Retinal pigment epithelial cell (primary cell): Measurements from ENCODE around the gene PLA2G1B.

ENCODE experiments used
- DNase-seq: peaks from one replicate; pipeline ENCODE4 v3.0.0-alpha.2; 2010; ENCODE audit warnings: low read depth
- H3K4me3 ChIP-seq: 2 replicates; pipeline ENCODE4 v1.5.1; 2011; ENCODE audit warnings: mild to moderate bottlenecking, low read length, control low read depth, moderate library complexity
- CTCF ChIP-seq: conservative IDR thresholded peaks from 2 replicates; pipeline ENCODE4 v1.5.1; 2011; ENCODE audit warnings: low read depth, low read length, control low read depth, inconsistent platforms

The PLA2G1B gene

GRCh38 chr12:120365675-120366340 is 38.2 kb upstream of the PLA2G1B start:
- TF ChIP-seq CTCF = no peak
- no peak for DNase-seq
- H3K4me3 ChIP-seq = no peak overlapping the region

DNA sequence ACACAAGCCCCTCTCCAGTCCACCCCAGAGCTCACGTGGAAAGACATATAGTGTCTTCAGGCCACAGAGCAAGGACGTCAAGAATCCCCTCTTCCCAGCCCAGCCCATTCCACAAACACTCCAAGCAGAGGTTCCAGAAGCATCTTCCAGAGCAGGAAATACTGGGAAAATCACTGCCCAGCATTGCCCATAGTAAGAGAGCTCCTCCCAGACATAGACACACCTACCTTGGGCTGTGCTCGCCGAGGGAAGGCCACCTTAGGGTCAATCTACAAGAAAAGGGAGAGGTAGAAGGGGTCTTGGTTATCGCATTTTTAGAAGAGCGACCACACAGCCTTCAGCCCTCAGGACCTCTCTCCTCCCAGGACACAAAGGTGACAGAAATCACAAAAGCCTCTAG is 36.9 kb upstream of the PLA2G1B start:
- H3K4me3 ChIP-seq = no peak overlapping the region
- no peak for TF ChIP-seq CTCF
- no peak for DNase-seq

DNA sequence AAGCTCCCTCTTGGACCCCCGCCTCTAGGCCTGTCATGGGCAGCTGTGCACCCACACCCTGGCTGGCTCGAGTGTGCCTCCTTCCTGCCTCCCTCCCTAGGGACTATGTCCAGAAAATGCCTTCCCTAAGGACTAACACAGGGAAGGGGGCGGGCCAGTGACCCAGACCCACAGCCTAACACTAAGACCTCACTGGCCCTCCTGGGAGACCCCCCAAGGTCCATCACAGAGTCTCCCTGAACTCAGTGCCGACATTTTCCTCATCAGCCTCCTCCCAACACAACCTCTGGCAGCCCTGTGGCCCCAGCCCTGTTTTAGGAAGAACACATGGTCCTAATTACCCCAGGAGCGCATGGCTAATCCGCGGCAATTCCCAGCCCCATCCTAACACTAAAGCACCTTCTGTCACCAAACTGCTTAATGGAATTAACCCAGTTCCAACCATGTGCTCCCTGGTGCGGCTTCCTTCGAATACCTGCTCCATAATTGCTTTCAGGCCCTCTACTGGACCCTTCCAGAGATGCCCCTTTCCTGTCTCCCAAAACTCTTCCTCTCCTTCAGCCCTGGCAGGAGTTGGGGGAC is 35.8 kb upstream of the PLA2G1B start:
- no peak overlapping the region for H3K4me3 ChIP-seq
- no peak for DNase-seq
- TF ChIP-seq CTCF = peak; percentile 15

- DNase-seq = no peak
- H3K4me3 ChIP-seq = no peak overlapping the region
- TF ChIP-seq CTCF = no peak
Measured at GRCh38 chr12:120362516-120363273, 35.1 kb upstream of the PLA2G1B start.

DNA sequence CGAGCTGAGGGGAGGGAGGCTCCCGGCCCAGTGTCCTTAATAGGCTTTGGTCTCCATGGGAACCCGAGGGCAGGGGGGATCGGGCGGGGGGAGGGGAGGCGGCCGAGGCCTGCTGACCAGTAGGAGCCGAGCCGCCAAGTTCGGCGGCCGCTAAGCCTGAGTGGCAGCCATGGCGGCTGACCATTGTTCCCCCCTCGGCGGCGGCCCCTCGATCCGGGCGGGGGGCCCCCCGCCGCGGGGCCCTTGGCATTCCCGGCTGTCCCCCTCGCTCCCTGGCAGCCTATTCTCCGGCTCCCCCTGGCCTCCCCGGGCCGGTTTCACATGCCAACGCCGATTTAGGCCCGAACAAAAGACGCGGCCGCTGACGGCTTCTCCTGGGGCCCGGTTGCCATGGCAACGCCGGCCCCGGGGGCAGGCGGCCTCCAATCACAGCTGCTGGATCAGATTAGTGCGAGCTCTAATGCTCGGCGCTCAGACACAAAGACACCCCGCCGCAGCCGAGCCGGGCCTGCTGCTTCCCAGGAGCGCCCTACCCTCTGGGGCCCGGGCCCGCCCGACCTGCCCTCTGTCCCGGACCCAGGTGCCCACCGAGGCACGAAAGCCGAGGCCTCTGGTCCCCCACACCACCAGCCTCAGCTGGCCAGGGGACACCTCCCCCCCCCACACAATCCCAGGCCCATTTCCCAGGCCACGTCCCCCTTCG is 34.1 kb upstream of the PLA2G1B start:
- DNase-seq = peak; percentile 91
- no peak for TF ChIP-seq CTCF
- peak overlapping the region; percentile 10 for H3K4me3 ChIP-seq

DNA sequence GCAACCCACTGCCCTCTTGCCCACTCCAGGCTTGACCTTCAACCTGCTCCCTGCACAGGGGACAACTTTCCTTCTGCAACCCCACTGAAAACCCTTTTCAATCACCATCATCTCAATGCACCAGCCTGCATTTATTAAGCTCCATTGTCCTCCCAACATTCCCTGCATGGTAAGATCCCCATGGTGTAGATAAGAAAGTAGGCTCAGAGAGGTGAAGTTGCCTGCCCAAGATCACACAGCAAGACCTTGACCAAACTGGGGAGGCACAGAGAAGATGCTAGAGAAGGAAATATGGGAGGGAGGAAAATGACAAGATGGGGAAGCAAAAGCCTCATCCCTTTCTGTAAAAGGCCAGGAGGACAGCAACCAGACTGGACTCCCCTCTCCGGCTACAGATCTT is 31.5 kb upstream of the PLA2G1B start:
- H3K4me3 ChIP-seq = no peak overlapping the region
- TF ChIP-seq CTCF = no peak
- DNase-seq = no peak
